GM21526 (cell line): ENCODE results near the gene DUSP8.

ENCODE experiments used
- ATAC-seq: cut with Tn5 transposase; IDR thresholded peaks from one replicate; pipeline ENCODE4 v1.9.1; 2021; ENCODE audit warnings: moderate library complexity; ENCODE audit not compliant: unreplicated experiment, low FRiP score

Gene DUSP8

GRCh38 chr11:1566381-1567051 lies 5.6 kb downstream of the DUSP8 start:
- ATAC-seq = no peak

DNA sequence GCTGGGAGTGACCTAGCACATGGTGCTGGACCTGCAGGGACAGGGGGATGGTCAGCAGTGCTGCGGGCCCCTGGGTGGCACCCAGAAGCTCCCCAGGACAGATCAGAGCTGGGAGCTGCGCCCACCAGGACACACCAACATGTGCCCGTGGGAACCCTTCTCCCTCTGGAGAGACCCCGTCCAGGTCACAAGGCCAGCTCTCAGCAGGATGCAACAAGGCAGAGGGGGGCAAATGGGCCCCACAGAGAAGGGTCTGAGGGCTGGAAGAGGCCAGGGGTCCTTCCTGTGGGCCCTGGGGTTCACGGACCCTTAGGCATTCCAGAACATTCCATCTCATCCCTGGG lies 6.2 kb downstream of the DUSP8 start:
- ATAC-seq = no peak

DNA sequence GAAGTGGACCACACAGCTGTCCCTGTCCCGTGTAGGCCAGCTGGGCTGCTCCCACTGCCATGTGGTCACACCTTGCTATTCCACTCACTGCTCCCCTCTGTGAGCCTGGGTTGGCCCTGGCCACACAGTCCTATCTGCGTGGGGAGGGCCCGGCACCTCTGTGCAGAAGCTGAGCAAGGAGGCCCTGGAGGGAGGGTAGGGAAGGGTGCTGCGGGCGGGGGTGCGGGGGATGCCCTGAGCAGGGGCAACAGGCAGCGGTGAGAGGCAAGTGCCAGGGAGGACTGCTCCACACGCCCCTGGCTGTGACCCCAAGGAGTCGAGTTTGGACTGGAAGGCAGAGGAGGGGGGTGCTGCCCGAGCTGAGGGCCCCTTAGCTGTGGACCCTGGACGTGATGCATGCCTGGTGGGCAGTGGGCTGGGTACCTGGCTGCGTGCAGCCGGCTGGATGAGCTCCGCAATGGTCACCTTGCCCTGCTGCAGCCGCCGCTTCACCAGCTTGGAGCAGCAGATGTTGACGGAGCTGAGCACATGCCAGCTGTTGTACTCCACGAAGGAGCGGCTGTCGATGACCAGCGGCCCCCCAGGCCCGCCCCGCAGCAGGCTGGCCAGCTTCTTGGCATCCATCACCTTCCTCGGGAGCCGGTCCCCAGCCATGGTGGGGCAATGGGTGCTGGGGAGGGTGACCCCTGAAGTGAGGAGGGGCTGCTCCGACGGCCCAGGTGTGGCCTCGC lies 6.7 kb downstream of the DUSP8 start:
- ATAC-seq = no peak

GRCh38 chr11:1564535-1565172 lies 7.4 kb downstream of the DUSP8 start:
- no peak for ATAC-seq

DNA sequence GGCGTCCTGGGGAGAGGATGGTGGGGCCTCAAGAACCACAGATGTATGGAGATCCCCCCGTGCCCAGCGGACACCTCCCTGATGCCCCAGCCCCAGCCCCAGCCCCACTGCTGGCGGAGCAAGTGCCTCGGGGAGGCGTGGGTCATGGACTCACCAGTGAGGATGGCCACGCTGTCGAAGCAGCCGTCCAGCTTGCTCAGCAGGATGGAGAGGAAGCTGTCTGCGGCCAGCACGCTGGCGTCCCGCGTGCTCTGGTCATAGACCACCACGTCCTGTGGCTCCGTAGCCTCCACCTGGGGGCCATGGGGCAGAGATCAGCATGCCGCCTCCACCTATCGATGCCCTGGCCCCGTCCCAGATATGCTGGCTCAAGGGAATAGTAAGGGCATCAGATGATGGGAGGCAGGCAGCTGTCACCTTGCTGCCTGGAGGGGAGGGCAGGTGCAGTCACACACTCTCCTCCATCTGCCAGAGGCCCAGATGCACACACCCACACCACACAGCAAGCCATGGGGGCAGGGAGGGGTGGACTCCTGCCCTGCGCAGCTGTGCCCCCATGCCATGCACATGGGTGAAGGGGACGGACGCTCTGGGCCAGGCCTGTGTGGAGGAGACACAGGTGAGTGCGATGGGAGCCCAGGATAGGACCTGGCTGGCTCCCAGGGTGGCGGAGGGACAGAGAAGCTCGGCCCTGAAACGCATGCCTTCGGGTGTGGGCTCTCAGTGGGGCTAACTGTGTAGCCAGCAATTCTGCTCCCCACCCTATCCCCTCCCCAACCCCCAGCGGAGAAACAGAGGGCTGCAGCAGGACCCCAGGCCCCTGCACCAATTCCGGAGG lies 8.2 kb downstream of the DUSP8 start:
- no peak for ATAC-seq

DNA sequence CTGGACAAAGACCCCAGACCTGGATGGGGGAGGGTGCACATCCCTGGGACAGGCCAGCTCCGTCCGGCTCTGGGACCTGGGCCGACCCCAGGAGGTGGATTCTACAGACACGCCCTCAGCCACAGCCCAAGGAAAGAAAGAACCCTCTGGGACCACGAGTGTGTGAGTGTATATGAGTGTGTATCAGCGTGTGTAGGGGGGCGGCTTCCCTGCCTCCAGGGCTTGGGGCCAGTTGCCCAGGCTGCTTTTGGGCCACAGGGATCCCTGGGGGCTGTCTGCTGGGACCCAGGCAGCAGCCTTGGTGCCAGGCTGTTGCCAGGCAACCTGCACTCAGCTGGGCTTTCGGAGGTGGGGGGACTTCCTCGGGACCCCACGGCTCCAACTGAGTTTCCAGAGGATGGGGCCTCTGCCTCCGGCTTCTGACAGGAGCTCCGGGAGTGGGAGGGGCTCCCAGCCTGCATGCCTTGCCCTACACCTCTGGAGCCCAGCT lies 8.9 kb downstream of the DUSP8 start:
- no peak for ATAC-seq

- no peak for ATAC-seq
These were observed 9.5 kb downstream of the DUSP8 start for GRCh38 chr11:1562469-1563148.

GRCh38 chr11:1561955-1562354 lies 10.1 kb downstream of the DUSP8 start:
- ATAC-seq = no peak

- no peak for ATAC-seq
These were observed 10.8 kb downstream of the DUSP8 start for GRCh38 chr11:1561266-1561665.

DNA sequence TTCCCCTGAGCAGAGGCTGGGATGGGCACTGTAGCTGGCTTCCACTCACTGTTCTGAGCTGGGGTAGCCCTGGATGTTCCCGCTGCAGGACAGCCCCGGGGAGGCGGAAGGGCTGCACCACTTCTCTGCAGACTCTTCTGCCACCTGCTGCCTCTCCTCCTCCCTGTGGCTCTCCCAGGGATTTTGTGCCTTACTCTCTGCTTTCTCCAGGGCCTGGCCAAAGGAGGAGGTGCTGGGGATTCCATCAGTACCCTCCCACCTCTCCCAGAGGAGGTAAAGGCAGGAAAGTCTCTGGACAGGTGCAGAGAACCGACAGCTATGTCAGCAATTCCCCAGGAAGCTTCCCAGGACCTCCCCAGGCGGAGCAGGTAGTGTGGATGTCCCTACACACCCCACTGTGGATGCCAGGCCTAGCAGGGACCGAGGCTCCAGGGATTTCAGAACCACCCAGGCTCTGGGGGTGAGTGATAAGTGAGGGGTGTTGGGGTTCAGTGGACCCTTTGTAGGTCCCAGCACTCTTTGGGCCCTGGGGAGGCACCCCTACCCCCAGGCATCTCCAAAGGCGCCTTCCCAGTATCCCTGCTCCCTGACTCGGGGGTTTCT lies 11.3 kb downstream of the DUSP8 start:
- ATAC-seq = no peak

- ATAC-seq = no peak
These were observed 11.9 kb downstream of the DUSP8 start for GRCh38 chr11:1560002-1560648.

DNA sequence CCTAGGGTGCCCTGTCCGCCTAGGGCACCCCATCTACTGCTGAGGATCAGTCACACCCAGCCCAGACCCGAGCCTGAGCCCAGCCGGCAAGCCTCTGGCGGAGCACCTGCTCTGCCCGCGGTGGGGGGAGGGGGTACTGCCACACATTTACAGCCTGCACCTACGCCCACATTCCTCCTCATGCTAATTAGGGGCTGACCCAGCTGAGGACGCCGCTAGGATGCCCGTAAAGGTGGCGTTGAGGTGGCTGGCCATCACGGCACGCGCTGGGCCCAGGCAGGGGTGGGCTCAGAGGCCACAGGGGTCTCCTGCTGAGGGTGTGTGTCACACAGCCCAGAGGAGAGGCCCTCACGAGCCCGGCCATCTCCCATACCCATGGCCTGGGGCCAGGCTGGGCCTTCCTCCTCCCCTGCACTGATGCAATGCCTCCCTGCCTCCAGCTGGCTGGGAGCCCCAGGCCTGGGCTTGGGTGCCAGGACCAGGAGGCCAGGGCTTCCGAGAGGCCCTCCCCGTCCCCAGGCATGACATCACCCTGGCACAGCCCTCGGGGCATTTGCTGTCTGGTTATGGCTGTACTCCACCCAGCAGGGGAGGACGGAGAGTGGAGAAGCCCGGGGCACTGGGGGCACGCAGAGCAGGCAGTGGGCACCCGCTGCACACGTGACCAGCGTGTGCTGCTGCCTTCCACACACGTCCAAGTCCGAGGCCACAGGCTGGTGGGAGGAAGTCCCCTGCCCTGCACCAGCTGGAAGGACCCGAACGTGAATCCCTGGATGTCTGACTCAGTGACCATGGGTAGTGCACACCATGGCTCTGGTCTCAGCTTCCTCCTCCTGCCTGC lies 12.7 kb downstream of the DUSP8 start:
- ATAC-seq = no peak

DNA sequence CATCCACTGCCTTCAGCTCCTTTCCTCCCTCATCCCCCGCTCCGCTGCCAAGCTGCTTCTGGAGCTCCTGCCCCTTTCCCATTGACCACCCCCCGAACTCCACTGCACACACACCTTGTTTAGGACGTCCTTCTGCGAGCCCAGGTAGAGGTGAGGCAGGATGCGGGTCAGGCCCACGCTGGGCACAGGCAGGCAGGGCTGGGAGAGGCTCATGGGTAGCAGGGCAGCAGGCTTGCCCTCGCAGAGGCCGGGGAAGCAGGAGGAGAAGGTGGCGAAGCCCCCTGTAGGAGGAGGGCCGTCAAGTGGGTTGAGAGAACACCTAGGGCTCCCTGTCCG lies 13.3 kb downstream of the DUSP8 start:
- ATAC-seq = no peak

GRCh38 chr11:1557904-1558774 lies 13.9 kb downstream of the DUSP8 start:
- ATAC-seq = no peak

DNA sequence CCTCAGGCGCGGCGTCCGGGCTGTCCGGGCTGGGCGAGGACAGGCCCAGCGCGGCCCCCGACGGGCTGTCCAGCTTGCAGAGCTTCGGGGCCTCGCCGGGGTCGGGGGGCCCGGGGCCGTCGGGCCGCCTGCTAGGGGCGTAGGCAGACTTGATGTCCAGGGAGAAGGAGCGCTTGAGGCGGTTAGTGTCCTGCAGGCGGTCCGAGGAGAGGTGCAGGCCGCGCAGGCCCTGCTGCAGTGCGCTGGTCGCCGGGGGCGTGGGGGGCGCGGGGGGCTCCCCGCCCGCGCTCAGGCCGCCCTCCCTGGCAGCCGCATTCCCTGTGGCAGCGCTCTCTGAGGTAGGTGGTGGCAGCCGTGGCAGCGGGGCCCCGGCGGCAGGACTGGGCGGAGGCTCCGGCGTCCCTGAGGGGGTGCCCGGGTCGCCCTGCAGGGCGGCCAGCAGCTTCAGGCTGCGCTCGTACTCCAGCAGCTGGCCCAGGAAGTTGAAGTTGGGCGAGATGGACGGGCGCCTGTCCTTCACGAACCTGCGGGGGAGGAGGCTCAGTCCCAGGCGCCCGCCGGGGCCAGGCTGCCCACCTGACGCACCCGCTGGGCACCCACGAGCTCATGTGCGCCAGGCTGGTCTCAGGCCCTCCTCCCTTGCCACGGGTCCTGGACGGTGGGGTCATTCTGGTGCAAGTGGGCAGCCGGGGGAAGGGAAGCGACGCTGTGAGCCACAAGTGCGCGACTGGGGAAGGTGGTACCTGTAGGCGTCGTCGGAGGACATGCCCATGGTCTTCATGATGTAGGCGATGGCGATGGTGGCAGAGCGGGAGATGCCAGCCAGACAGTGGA lies 14.8 kb downstream of the DUSP8 start:
- no peak for ATAC-seq

- no peak for ATAC-seq
These were observed 15.7 kb downstream of the DUSP8 start for GRCh38 chr11:1556278-1556902.
